CD8-positive, alpha-beta memory T cell (primary cell): ENCODE data around the gene FUT6. TPM values are rescaled to one million over a fixed set of nuclear protein-coding genes. Genes with fewer than 3 reads are reported as not detected.
"Not testable (repeated sequence)": the region's sequence is repeated elsewhere in the genome, so short reads cannot be mapped to it uniquely, and the experiment has no call there.

Experiments
- CTCF ChIA-PET: fragments of 350-600 bp; sonication (Branson Sonifier 250); formaldehyde crosslinking; loops from one replicate; lab custom pipeline; 2021; ENCODE audit warnings: antibody characterized with exemption; lab: Charles Lee
- POLR2A ChIA-PET: fragments of 350-600 bp; sonication (Branson Sonifier 250); formaldehyde crosslinking; loops from one replicate; lab custom pipeline; 2021; ENCODE audit warnings: antibody characterized with exemption; lab: Charles Lee
- DNase-seq, 5 donors: peaks; one replicate each; pipeline versions ENCODE4 v3.0.0 to v3.0.0-alpha.2; 2020 to 2022; ENCODE audit warnings: mixed read lengths in 1 of 5
- H3K27ac ChIP-seq: one replicate; pipeline ENCODE4 v1.7.0; 2013; ENCODE audit warnings: low read depth, mild to moderate bottlenecking, low read length, moderate library complexity
- H3K27me3 ChIP-seq: 2 replicates; pipeline ENCODE4 v1.7.0; 2013; ENCODE audit warnings: low read length, mild to moderate bottlenecking; ENCODE audit not compliant: insufficient read depth, poor library complexity, severe bottlenecking
- H3K36me3 ChIP-seq: 2 replicates; pipeline ENCODE4 v1.7.0; 2013; ENCODE audit warnings: mild to moderate bottlenecking, low read length, moderate library complexity; ENCODE audit not compliant: insufficient read depth
- H3K4me1 ChIP-seq: 2 replicates; pipeline ENCODE4 v1.7.0; 2013; ENCODE audit warnings: mild to moderate bottlenecking, low read length, moderate library complexity; ENCODE audit not compliant: insufficient read depth
- H3K4me3 ChIP-seq: 2 replicates; pipeline ENCODE4 v1.7.0; 2013; ENCODE audit warnings: mild to moderate bottlenecking, low read length
- H3K9me3 ChIP-seq: 2 replicates; pipeline ENCODE4 v1.7.0; 2013; ENCODE audit warnings: mild to moderate bottlenecking, low read length
- H3K27ac Mint-ChIP-seq, 8 donors: one replicate each; pipeline ENCODE4 v1.8.0; 2020 to 2021; ENCODE audit warnings: mixed read lengths in 8 of 8, mild to moderate bottlenecking in 6 of 8, inconsistent platforms in 3 of 8, moderate library complexity in 3 of 8
- H3K27me3 Mint-ChIP-seq, 2 donors: one replicate each; pipeline ENCODE4 v1.8.0; 2020 to 2021; ENCODE audit warnings: mixed read lengths in 2 of 2, mild to moderate bottlenecking in 1 of 2, moderate library complexity in 1 of 2
- H3K36me3 Mint-ChIP-seq, 3 donors: one replicate each; pipeline ENCODE4 v1.8.0; 2020 to 2021; ENCODE audit warnings: mixed read lengths in 3 of 3, inconsistent platforms in 1 of 3, mild to moderate bottlenecking in 1 of 3
- H3K4me1 Mint-ChIP-seq, 3 donors: one replicate each; pipeline ENCODE4 v1.8.0; 2020 to 2021; ENCODE audit warnings: mixed read lengths in 3 of 3, inconsistent platforms in 1 of 3, mild to moderate bottlenecking in 1 of 3
- H3K4me3 Mint-ChIP-seq, 7 donors: one replicate each; pipeline ENCODE4 v1.8.0; 2020 to 2021; ENCODE audit warnings: mixed read lengths in 7 of 7, mild to moderate bottlenecking in 6 of 7, moderate library complexity in 4 of 7, inconsistent platforms in 2 of 7
- H3K9me3 Mint-ChIP-seq, 5 donors: one replicate each; pipeline ENCODE4 v1.8.0; 2020 to 2022; ENCODE audit warnings: mixed read lengths in 5 of 5, mild to moderate bottlenecking in 3 of 5, moderate library complexity in 2 of 5, inconsistent platforms in 1 of 5
- polyA plus RNA-seq: library from polyadenylated mRNA; unstranded; fragments of 300-500 nt; fragmentation: Illumina TruSeq; gene quantifications from one replicate; pipeline ENCODE4 v1.2.3, GENCODE V29; 2021
- total RNA-seq, 2 experiments: library from RNA; stranded (reverse); gene quantifications; one replicate each; pipeline ENCODE4 v1.2.3, GENCODE V29; 2021

The FUT6 gene
- total and polyA plus RNA-seq, 3 experiments from 2014 or later = not detected

DNA sequence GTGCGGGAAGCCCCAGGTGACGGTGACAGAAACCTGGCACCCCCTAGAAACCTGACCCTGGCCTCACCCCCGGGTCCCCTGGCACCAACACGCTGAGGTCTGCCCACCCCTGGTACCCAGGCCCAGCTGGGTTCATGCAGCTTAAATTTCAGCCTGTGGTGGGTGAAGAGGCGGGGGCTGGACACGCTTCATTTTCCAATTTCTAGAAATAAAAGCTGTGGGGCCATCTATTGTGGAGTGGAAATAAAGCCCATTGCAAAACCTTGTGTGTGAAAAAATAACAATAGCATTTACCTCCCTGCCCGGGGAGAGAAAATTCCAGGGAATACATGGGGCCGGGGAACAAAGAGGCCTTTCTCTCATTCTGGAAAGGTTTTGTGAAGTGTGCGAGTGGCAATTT lies 38.4 kb upstream of the FUT6 start:
- Histone ChIP-seq H3K27me3 (no peaks in the 10 kb centered on the region), H3K4me1 (no peaks in the 10 kb centered on the region), H3K27ac (no peak overlapping the region), H3K9me3 (no peaks in the 10 kb centered on the region), H3K36me3 (no peaks in the 10 kb centered on the region), H3K4me3 (no peak overlapping the region)
- ChIA-PET CTCF (no interaction called here), POLR2A (interaction anchor here (0.7 kb wide), 1 partner anchor 17 kb away, joined by 4 read pairs; no protein-coding TSS in a partner anchor)
- no peak overlapping the region for H3K4me3 Mint-ChIP-seq
- peaks cover 0 to 2% (median 0%) of the 10 kb centered on the region in 5 donors for H3K9me3 Mint-ChIP-seq
- peaks cover 4 to 31% of the 10 kb centered on the region in 2 donors for H3K27me3 Mint-ChIP-seq
- no peaks in the 10 kb centered on the region for H3K36me3 Mint-ChIP-seq
- no peak overlapping the region for H3K27ac Mint-ChIP-seq
- no peaks in the 10 kb centered on the region for H3K4me1 Mint-ChIP-seq
- no peak for DNase-seq

DNA sequence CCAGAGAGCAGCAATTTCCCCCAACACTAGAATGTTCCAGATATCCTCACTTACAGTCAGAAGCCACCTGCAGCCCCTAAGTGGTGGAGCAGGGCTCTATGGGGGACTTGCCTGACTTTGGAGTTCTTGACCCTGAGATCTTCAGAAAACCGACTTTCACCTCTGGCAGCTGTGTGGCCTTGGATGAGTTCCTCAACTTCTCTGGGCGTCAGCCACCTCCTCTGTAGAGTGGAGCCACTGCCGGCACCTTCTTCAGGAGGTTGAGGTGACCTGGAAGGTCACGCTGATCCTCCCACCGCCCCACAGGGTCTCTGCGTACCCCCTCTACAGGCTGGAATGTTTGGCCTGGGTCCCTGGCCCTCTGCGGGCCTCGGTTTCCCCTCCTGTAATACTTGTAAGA lies 37.9 kb upstream of the FUT6 start:
- CTCF ChIA-PET = no interaction called here
- H3K27ac Mint-ChIP-seq = no peak overlapping the region
- POLR2A ChIA-PET = no interaction called here

DNA sequence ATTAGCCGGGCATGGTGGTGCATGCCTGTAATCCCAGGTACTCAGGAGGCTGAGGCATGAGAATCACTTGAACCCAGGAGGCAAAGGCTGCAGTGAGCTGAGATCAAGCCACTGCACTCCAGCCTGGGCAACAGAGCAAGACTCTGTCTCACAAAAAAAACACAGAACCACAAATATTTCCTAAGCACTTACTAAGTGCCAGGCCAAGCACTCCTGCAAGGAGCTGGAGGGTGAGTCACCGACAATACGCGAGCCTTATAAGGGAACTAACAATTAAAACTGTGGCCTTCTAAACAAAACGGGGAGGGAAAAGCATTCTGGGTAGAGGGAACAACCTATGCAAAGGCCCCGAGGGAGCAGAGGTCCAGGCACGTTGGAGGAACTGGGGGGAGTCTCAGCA lies 35.0 kb upstream of the FUT6 start:
- H3K9me3 ChIP-seq, H3K27me3 ChIP-seq, H3K9me3 Mint-ChIP-seq, H3K4me3 Mint-ChIP-seq, H3K4me1 ChIP-seq, H3K36me3 ChIP-seq, H3K27ac Mint-ChIP-seq, H3K27ac ChIP-seq, CTCF ChIA-PET, DNase-seq, POLR2A ChIA-PET, H3K4me1 Mint-ChIP-seq, H3K4me3 ChIP-seq, H3K36me3 Mint-ChIP-seq: not testable (repeated sequence)
- H3K27me3 Mint-ChIP-seq = peaks cover 4 to 19% of the 10 kb centered on the region in 2 donors

More for the DNA sequence above, 37.9 kb upstream of the FUT6 start:
- Mint-ChIP-seq H3K9me3 (peaks cover 0 to 2% (median 0%) of the 10 kb centered on the region in 5 donors), H3K4me1 (no peaks in the 10 kb centered on the region), H3K27me3 (peaks cover 4 to 28% of the 10 kb centered on the region in 2 donors), H3K36me3 (no peaks in the 10 kb centered on the region), H3K4me3 (no peak overlapping the region)
- no peak for DNase-seq
- Histone ChIP-seq H3K36me3 (no peaks in the 10 kb centered on the region), H3K27ac (no peak overlapping the region), H3K9me3 (no peaks in the 10 kb centered on the region), H3K4me1 (no peaks in the 10 kb centered on the region), H3K27me3 (no peaks in the 10 kb centered on the region), H3K4me3 (no peak overlapping the region)

DNA sequence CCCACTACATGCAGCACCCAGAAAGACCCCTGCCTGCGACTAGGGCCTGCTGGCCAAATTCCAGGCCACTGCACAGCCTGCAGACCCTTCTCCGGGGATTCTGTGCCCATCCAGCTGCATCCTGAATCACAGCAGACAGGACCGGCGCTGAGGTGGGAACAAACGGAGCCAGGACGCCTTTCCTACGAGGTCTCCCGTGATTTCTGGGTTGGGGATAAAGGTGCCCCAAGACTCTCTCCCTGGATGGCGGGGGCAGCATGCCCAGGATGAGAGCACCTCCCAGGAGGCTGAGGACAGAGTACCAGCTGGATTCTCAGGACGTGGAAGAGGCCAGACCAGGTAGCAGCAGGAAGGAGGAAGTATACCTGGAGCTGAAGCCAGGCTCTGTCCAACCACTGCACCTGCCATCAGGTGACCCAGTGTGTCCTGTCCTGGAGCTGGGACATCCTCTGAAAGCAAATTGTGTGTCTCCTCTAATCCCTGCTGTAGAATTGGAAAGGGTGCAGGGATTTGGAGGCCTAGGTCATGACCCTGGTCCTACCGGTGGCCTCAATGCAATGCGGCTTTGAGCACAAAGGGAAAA lies 34.2 kb upstream of the FUT6 start:
- ChIA-PET CTCF (no interaction called here), POLR2A (no interaction called here)
- H3K27me3 ChIP-seq = no peaks in the 10 kb centered on the region
- no peak for DNase-seq
- H3K9me3 ChIP-seq = no peaks in the 10 kb centered on the region
- Mint-ChIP-seq H3K4me3 (no peak overlapping the region), H3K4me1 (no peaks in the 10 kb centered on the region), H3K27me3 (peaks cover 6 to 12% of the 10 kb centered on the region in 2 donors), H3K36me3 (no peaks in the 10 kb centered on the region), H3K9me3 (peaks cover 0 to 2% (median 0%) of the 10 kb centered on the region in 5 donors), H3K27ac (no peak overlapping the region)
- H3K36me3 ChIP-seq = no peaks in the 10 kb centered on the region
- H3K27ac ChIP-seq = no peak overlapping the region
- H3K4me1 ChIP-seq = no peaks in the 10 kb centered on the region
- no peak overlapping the region for H3K4me3 ChIP-seq

DNA sequence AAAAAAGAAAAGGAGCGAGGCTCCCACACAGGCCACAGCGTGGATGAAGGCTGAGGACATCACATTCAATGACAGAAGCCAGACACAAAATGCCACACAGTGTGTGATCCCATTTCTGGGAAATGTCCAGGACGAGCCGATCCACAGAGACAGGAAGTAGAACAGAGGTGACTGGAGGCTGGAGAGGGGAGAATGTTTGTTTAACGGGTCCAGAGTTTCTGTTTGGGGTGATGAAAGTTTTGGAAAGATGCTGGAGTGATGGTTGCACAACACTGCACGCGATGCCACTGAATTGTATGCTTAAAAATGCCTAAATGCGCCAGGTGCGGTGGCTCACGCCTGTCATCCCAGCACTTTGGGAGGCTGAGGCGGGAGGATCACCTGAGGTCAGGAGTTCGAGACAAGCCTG lies 31.5 kb upstream of the FUT6 start:
- Mint-ChIP-seq H3K4me3 (no peak overlapping the region), H3K36me3 (no peaks in the 10 kb centered on the region), H3K4me1 (no peaks in the 10 kb centered on the region), H3K27me3 (peaks cover 5 to 9% of the 10 kb centered on the region in 2 donors), H3K9me3 (peaks cover 0 to 2% (median 0%) of the 10 kb centered on the region in 5 donors), H3K27ac (no peak overlapping the region)
- Histone ChIP-seq H3K27me3 (no peaks in the 10 kb centered on the region), H3K4me3 (no peak overlapping the region), H3K9me3 (no peaks in the 10 kb centered on the region), H3K4me1 (no peaks in the 10 kb centered on the region), H3K36me3 (no peaks in the 10 kb centered on the region), H3K27ac (no peak overlapping the region)
- POLR2A ChIA-PET = no interaction called here
- no peak for DNase-seq
- CTCF ChIA-PET = no interaction called here

DNA sequence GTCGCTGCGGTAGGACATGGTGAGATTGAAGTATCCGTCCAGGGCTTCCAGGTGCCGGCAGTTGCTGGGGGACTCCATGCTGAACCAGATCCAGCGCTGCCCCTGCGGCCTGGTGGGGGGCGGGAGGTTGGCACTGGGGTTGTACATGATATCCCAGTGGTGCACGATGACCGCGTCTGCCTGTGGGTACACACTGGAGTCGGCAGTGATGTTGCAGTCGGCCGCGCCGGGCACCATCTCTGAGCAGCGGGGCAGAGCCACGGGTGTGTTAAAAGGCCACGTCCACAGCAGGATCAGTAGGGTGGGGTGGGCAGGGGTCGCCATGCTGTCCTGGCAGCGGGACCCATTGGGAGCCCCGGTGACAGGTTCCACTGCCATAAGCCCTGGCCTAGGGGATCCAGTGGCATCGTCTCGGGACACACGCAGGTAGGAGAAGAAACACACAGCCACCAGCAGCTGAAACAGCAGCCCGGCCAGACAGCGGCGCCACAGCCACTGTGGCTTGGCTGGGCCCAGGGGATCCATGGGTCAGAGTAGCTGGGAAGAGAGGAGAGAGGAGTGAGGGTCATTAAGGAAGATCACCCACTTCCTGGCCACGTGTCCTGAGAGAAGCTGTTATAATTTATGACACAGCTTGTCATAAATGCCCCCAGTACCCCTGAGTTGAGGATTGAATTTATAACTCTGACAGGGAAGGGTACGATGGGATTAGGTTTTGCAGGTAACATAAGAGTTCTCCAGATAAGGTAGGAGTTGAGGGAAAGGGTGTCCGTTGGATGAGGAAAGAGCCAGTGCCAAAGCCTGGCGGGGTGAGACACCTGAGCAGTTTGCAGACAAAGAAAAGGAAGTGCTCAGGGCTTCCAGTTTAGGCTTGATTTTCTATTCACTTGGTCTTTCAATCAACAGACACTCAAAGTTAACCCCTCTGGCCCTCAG lies 28.0 kb upstream of the FUT6 start:
- H3K4me1 ChIP-seq = no peaks in the 10 kb centered on the region
- CTCF ChIA-PET = no interaction called here
- peaks cover 8 to 23% of the 10 kb centered on the region in 2 donors for H3K27me3 Mint-ChIP-seq
- POLR2A ChIA-PET = no interaction called here
- no peak overlapping the region for H3K4me3 ChIP-seq
- H3K9me3 ChIP-seq = no peaks in the 10 kb centered on the region
- no peaks in the 10 kb centered on the region for H3K9me3 Mint-ChIP-seq
- H3K36me3 Mint-ChIP-seq = no peaks in the 10 kb centered on the region
- H3K27ac Mint-ChIP-seq = no peak overlapping the region
- H3K27me3 ChIP-seq = no peaks in the 10 kb centered on the region
- H3K27ac ChIP-seq = no peak overlapping the region
- no peaks in the 10 kb centered on the region for H3K4me1 Mint-ChIP-seq
- H3K36me3 ChIP-seq = no peaks in the 10 kb centered on the region
- H3K4me3 Mint-ChIP-seq = no peak overlapping the region
- no peak for DNase-seq

DNA sequence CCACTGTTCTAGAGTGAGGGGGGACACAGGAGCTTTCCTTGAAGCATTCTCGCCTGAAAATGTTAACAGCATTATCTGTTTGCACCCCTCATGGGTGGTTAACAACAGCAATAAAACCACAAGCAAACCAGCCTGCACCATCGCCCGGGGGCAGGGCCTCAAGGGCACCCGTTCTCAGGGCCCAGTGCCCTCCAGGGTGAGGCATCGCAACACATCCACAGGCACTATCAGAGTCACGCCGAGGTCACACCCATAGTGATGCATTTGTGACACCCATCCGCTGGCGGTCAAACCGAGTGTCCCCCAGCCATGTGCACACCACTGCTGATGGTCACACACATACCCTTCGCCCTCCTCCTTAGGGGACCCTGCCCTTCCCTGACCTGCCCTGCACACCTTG lies 26.3 kb upstream of the FUT6 start:
- peaks cover 12 to 28% of the 10 kb centered on the region in 2 donors for H3K27me3 Mint-ChIP-seq
- H3K27ac ChIP-seq = no peak overlapping the region
- ChIA-PET POLR2A (no interaction called here), CTCF (no interaction called here)
- DNase-seq = no peak
- H3K4me3 Mint-ChIP-seq = no peak overlapping the region
- H3K4me3 ChIP-seq = no peak overlapping the region
- no peak overlapping the region for H3K27ac Mint-ChIP-seq
- H3K27me3 ChIP-seq = no peaks in the 10 kb centered on the region
- no peaks in the 10 kb centered on the region for H3K36me3 Mint-ChIP-seq
- H3K9me3 ChIP-seq = no peaks in the 10 kb centered on the region
- no peaks in the 10 kb centered on the region for H3K36me3 ChIP-seq
- H3K4me1 ChIP-seq = no peaks in the 10 kb centered on the region
- no peaks in the 10 kb centered on the region for H3K9me3 Mint-ChIP-seq
- no peaks in the 10 kb centered on the region for H3K4me1 Mint-ChIP-seq

DNA sequence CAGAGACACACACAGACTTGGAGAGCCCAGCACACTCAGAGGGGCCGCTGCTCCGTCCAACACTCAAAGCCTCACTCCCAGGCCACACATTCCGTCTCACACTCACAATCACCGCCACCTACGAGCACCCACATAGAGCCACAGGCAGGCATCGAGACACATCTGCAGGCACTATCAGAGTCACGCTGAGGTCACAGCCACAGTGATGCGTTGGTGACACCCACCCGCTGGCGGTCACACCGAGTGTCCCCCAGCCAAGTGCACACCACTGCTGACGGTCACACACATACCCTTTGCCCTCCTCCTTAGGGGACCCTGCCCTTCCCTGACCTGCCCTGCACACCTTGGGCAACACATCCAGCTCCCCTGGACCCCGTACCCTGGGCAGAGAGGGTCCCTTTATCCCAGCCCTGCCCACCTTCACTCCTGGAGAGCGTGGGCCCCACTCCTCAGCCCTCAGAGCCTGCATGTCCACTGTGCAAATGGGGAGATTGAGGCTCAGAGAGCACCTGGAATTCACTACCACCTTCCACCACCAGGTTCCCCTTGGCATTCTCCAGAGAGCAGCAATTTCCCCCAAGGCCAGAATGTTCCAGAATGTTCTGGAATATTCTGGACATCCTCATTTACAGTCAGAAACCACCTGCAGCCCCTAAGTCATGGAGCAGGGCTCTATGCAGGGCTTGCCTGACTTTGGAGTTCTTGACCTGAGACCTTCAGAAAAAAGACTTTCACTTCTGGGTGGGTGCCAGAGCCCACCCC lies 25.4 kb upstream of the FUT6 start:
- Mint-ChIP-seq H3K9me3 (no peaks in the 10 kb centered on the region), H3K27me3 (peaks cover 13 to 33% of the 10 kb centered on the region in 2 donors), H3K36me3 (no peaks in the 10 kb centered on the region), H3K4me3 (no peak overlapping the region), H3K4me1 (no peaks in the 10 kb centered on the region), H3K27ac (peak overlapping the region in 1 of 8 donors; percentile 84)
- ChIA-PET CTCF (no interaction called here), POLR2A (no interaction called here)
- H3K9me3 ChIP-seq = no peaks in the 10 kb centered on the region
- H3K4me1 ChIP-seq = no peaks in the 10 kb centered on the region
- no peak overlapping the region for H3K27ac ChIP-seq
- H3K36me3 ChIP-seq = no peaks in the 10 kb centered on the region
- DNase-seq = no peak
- no peaks in the 10 kb centered on the region for H3K27me3 ChIP-seq
- no peak overlapping the region for H3K4me3 ChIP-seq
